ENCODE results near the gene RASSF1. TPM values are rescaled to one million over a fixed set of nuclear protein-coding genes. Genes with fewer than 3 reads are reported as not detected.
A peak's percentile ranks its signal among the peaks of the same experiment; 100 is the strongest.

Gene RASSF1
- total and polyA plus RNA-seq, 2 of the 8 experiments (the other 6 are each of a cell fraction or from before 2014, with no cell fraction given), result 10.3 to 15.7 TPM

DNA sequence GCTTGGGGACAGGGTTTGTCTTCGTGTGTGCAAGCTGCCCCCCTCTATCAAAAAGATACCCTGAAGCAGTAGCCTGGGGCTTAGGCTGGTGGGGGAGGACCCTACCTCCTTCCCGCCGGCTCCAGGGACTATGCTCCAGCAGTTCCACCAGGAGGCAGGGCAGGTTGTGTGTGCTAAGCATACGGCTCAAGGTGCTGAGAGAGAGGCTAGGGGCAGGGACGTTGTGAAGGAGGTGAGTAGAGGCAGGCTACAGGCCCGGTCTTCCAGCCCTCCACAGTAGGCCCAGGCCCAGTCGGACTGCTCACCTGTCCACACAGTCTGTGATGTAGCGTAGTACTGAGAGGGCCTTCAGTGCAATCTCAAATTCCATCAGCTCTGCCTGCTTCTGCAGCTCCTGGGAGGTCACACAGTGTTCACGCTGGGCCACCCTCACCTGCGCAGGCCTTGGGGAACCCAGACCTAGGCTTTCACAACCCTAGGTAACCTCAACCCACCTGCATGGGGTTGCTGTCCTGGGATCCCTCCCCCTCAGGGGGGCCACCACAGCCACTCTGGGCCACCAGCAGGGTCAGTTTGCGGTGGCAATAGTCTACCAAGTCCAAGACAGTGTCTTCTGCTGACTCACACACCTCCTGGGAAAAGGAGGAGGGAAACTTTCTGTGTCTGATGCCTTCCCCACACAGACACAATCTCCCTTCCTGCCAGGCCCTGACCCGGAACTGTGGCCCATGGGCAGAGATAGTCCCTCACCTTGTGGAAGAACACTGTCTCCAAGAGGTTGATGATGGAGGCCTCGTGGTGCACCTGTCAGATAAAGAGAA lies 2.4 kb upstream of the RASSF1 start:
- ChIA-PET POLR2A (ENCODE audit: partially characterized antibody) (interaction anchor here (1.0 kb wide), 2 partner anchors 11 to 21 kb away, joined by 3 read pairs; no protein-coding TSS in a partner anchor), CTCF (ENCODE audit: partially characterized antibody) (interaction anchor here (0.8 to 10.0 kb wide), 10 partner anchors 11 to 209 kb away, joined by 3 to 84 read pairs (median 4); partner anchors contain the start of genes HYAL3 and NAA80)
- Histone ChIP-seq H3K18ac (ENCODE audit: extremely low read depth, low read length) (no peak overlapping the region), H3K27ac (ENCODE audit: low read depth, low read length) (no peak overlapping the region), H4K91ac (replicated peaks; ENCODE audit: insufficient read length, low read length) (no peak overlapping the region), H3K79me1 (ENCODE audit: low read depth, low read length) (no peaks in the 10 kb centered on the region), H3K23ac (ENCODE audit: insufficient read length) (no peak overlapping the region), H2BK15ac (ENCODE audit: low read length) (no peak overlapping the region; the same call in 1 of the 2 replicates), H2BK12ac (ENCODE audit: low read depth, low read length) (no peak overlapping the region; the same call in 1 of the 2 replicates), H4K5ac (ENCODE audit: insufficient read length, low read depth, low read length) (no peak overlapping the region), H3K9me3 (ENCODE audit: insufficient read depth in 2 of 2, low read depth in 1 of 2, low read length in 1 of 2) (no peaks in the 10 kb centered on the region), H2AK5ac (ENCODE audit: low read depth, low read length) (no peak overlapping the region), H3K9ac (replicated peaks in 1 of 4; ENCODE audit: extremely low read depth in 1 of 4, low read depth in 3 of 4, low read length in 3 of 4) (no peak overlapping the region), H3K14ac (ENCODE audit: insufficient read length) (no peak overlapping the region), H3K27me3 (replicated peaks in 1 of 4; ENCODE audit: control insufficient read depth in 3 of 4, extremely low read depth in 1 of 4, insufficient read depth in 3 of 4, low read length in 3 of 4) (peaks cover 23 to 69% (median 56%) of the 10 kb centered on the region in 4 experiments), H3K4ac (replicated peaks; ENCODE audit: insufficient read length, low read depth, low read length) (no peak overlapping the region), H3K56ac (replicated peaks; ENCODE audit: insufficient read length, low read depth, low read length) (no peak overlapping the region), H2BK20ac (ENCODE audit: low read length) (no peak overlapping the region), H3K4me1 (replicated peaks in 1 of 4; ENCODE audit: control insufficient read depth in 3 of 4, insufficient read depth in 4 of 4, low read length in 3 of 4) (peaks cover 0 to 16% (median 12%) of the 10 kb centered on the region in 4 experiments; a peak in 5 of 7 replicates), H2BK120ac (replicated peaks; ENCODE audit: low read depth, low read length) (no peak overlapping the region), H2AFZ (ENCODE audit: low read length) (no peak overlapping the region), H3K79me2 (ENCODE audit: control insufficient read depth in 1 of 2, insufficient read depth in 2 of 2, low read length in 2 of 2) (no peaks in the 10 kb centered on the region), H4K20me1 (replicated peaks in 1 of 2; ENCODE audit: control insufficient read depth in 1 of 2, insufficient read depth in 2 of 2, low read length in 2 of 2) (peaks cover 3% of the 10 kb centered on the region in 2 experiments), H4K8ac (ENCODE audit: extremely low read depth, insufficient read depth, low read length) (peak overlapping the region; percentile 29; the same call in 1 of the 2 replicates), H3K4me3 (ENCODE audit: extremely low read depth in 1 of 4, insufficient read depth in 2 of 4, low read depth in 3 of 4, low read length in 4 of 4) (no peak overlapping the region), H2BK5ac (ENCODE audit: low read depth, low read length) (no peak overlapping the region), H3K36me3 (ENCODE audit: control insufficient read depth in 2 of 4, insufficient read depth in 4 of 4, low read length in 3 of 4) (no peaks in the 10 kb centered on the region), H3K23me2 (ENCODE audit: low read depth, low read length) (peaks cover 15% of the 10 kb centered on the region; the same call in 1 of the 2 replicates), H3K4me2 (ENCODE audit: insufficient read depth in 1 of 2, low read depth in 2 of 2, low read length in 2 of 2) (no peak overlapping the region)
- no peak for TF ChIP-seq NANOG (IDR thresholded peaks at IDR 0.05; ENCODE audit: insufficient read depth, low read depth, low read length, poor library complexity, severe bottlenecking)
- TF ChIP-seq, protein P1, sequence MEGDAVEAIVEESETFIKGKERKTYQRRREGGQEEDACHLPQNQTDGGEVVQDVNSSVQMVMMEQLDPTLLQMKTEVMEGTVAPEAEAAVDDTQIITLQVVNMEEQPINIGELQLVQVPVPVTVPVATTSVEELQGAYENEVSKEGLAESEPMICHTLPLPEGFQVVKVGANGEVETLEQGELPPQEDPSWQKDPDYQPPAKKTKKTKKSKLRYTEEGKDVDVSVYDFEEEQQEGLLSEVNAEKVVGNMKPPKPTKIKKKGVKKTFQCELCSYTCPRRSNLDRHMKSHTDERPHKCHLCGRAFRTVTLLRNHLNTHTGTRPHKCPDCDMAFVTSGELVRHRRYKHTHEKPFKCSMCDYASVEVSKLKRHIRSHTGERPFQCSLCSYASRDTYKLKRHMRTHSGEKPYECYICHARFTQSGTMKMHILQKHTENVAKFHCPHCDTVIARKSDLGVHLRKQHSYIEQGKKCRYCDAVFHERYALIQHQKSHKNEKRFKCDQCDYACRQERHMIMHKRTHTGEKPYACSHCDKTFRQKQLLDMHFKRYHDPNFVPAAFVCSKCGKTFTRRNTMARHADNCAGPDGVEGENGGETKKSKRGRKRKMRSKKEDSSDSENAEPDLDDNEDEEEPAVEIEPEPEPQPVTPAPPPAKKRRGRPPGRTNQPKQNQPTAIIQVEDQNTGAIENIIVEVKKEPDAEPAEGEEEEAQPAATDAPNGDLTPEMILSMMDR (IDR thresholded peaks at IDR 0.05; ENCODE audit: control extremely low read depth in 1 of 3, insufficient read depth in 1 of 3, low read depth in 1 of 3, low read length in 3 of 3), result peak in 2 of 3 experiments; percentile 64 to 73; a peak in 3 of 4 replicates
- peak; percentile 39 to 57 for TF ChIP-seq RAD21 (IDR thresholded peaks at IDR 0.05 in 1 of 2, conservative IDR thresholded peaks at IDR 0.05 in 1 of 2; ENCODE audit: low read depth in 2 of 2, low read length in 2 of 2)
- TF ChIP-seq, protein P2, sequence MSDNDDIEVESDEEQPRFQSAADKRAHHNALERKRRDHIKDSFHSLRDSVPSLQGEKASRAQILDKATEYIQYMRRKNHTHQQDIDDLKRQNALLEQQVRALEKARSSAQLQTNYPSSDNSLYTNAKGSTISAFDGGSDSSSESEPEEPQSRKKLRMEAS (IDR thresholded peaks at IDR 0.05), result peak; percentile 45; the same call in 1 of the 2 replicates
- FAIRE-seq (no peak), DNase-seq (ENCODE audit: low read depth in 1 of 2, low spot score in 2 of 2) (no peak)
- 73% methylated on average over 13 of the region's 13 CpGs; no CpG with 5 or more reads in 1 of the 2 experiments for WGBS, 2 experiments (ENCODE audit: extremely low coverage in 1 of 2, insufficient coverage in 1 of 2, insufficient read length in 1 of 2, insufficient replicate concordance in 2 of 2, low coverage in 1 of 2, low lambda C conversion rate in 2 of 2, missing lambda C conversion rate in 1 of 2)

Measured in H1 (cell line).